Tibial artery (tissue), 4 donors: Measurements from ENCODE around the gene GBE1.

ENCODE experiments used
- DNase-seq, 2 donors: peaks; one replicate each; pipeline ENCODE4 v3.0.0-alpha.2; 2019
- H3K27ac ChIP-seq, 2 donors: fragments of 200-600 bp; sonication (generic) in 1 of 2; 1 replicate in 1 of 2; 2 replicates in 1 of 2; pipeline ENCODE4 v1.5.1; 2018 to 2019; ENCODE audit warnings: mild to moderate bottlenecking in 1 of 2
- H3K27me3 ChIP-seq, 2 donors: fragments of 200-600 bp; sonication (generic) in 1 of 2; one replicate each; pipeline versions ENCODE4 v1.5.1 to v1.6.0; 2016 to 2019
- H3K36me3 ChIP-seq, 3 donors: fragments of 200-600 bp; sonication (generic) in 2 of 3; one replicate each; pipeline ENCODE4 v1.5.1; 2016 to 2019; ENCODE audit warnings: mild to moderate bottlenecking in 2 of 3
- H3K4me1 ChIP-seq, 4 donors: fragments of 200-600 bp; sonication (generic) in 2 of 4; 1 replicate in 3 of 4; 2 replicates in 1 of 4; pipeline ENCODE4 v1.5.1; 2016 to 2019
- H3K4me3 ChIP-seq, 2 donors: fragments of 200-600 bp; sonication (generic) in 1 of 2; 1 replicate in 1 of 2; 2 replicates in 1 of 2; pipeline ENCODE4 v1.5.1; 2018 to 2019; ENCODE audit warnings: mild to moderate bottlenecking in 2 of 2
- H3K9me3 ChIP-seq, 3 donors: fragments of 200-600 bp; sonication (generic) in 1 of 3; one replicate each; pipeline ENCODE4 v1.5.1; 2016 to 2019
- CTCF ChIP-seq, 2 experiments: fragments of 200-600 bp in 1 of 2; fragments of 450-650 bp in 1 of 2; IDR thresholded peaks; one replicate each; pipeline ENCODE4 v1.5.1; 2017 to 2019; ENCODE audit warnings: antibody characterized with exemption in 2 of 2, mild to moderate bottlenecking in 1 of 2, moderate library complexity in 1 of 2
- intact Hi-C: fragments of 100-400 bp; cut with DNase I; formaldehyde crosslinking; loops from one replicate; pipeline ENCODE4 v1.15.0; 2023; ENCODE audit warnings: low total_unique reads

GBE1 gene

GRCh38 chr3:81789691-81790090 is 28.2 kb upstream of the GBE1 start:
- H3K4me3 ChIP-seq: no peak overlapping the region
- H3K36me3 ChIP-seq: no peaks in the 10 kb centered on the region
- no peaks in the 10 kb centered on the region for H3K27me3 ChIP-seq
- TF ChIP-seq CTCF (IDR thresholded peaks at IDR 0.05): no peak
- no peaks in the 10 kb centered on the region for H3K9me3 ChIP-seq
- H3K4me1 ChIP-seq: peaks cover 0 to 3% (median 0%) of the 10 kb centered on the region in 4 donors
- H3K27ac ChIP-seq: no peak overlapping the region
- intact Hi-C loops: no loop called here
- no peak for DNase-seq

- no peak for DNase-seq
- intact Hi-C loops: no loop called here
- H3K27ac ChIP-seq: no peak overlapping the region
Measured at GRCh38 chr3:81788610-81789009, 27.2 kb upstream of the GBE1 start.

GRCh38 chr3:81788044-81788443 is 26.6 kb upstream of the GBE1 start:
- no peaks in the 10 kb centered on the region for H3K9me3 ChIP-seq
- no peak for TF ChIP-seq CTCF (IDR thresholded peaks at IDR 0.05)
- intact Hi-C loops: no loop called here
- H3K27ac ChIP-seq: no peak overlapping the region
- peaks cover 0 to 3% (median 0%) of the 10 kb centered on the region in 4 donors for H3K4me1 ChIP-seq
- H3K4me3 ChIP-seq: no peak overlapping the region
- H3K36me3 ChIP-seq: no peaks in the 10 kb centered on the region
- H3K27me3 ChIP-seq: no peaks in the 10 kb centered on the region
- DNase-seq: no peak

More at GRCh38 chr3:81788610-81789009, 27.2 kb upstream of the GBE1 start:
- H3K4me3 ChIP-seq: no peak overlapping the region
- H3K27me3 ChIP-seq: no peaks in the 10 kb centered on the region
- no peaks in the 10 kb centered on the region for H3K9me3 ChIP-seq
- H3K4me1 ChIP-seq: peaks cover 0 to 3% (median 0%) of the 10 kb centered on the region in 4 donors
- TF ChIP-seq CTCF (IDR thresholded peaks at IDR 0.05): no peak
- no peaks in the 10 kb centered on the region for H3K36me3 ChIP-seq

- Histone ChIP-seq H3K36me3 (no peaks in the 10 kb centered on the region), H3K4me3 (no peak overlapping the region), H3K9me3 (no peaks in the 10 kb centered on the region), H3K4me1 (no peaks in the 10 kb centered on the region), H3K27me3 (no peaks in the 10 kb centered on the region), H3K27ac (no peak overlapping the region)
- DNase-seq: no peak
- TF ChIP-seq CTCF (IDR thresholded peaks at IDR 0.05): no peak
- intact Hi-C loops: no loop called here
Measured at GRCh38 chr3:81782585-81782984, 21.1 kb upstream of the GBE1 start.

GRCh38 chr3:81778678-81779182 is 17.3 kb upstream of the GBE1 start:
- intact Hi-C loops: no loop called here
- Histone ChIP-seq H3K27me3 (no peaks in the 10 kb centered on the region), H3K4me1 (no peaks in the 10 kb centered on the region), H3K36me3 (no peaks in the 10 kb centered on the region), H3K9me3 (no peaks in the 10 kb centered on the region), H3K4me3 (no peak overlapping the region), H3K27ac (no peak overlapping the region)
- no peak for DNase-seq
- TF ChIP-seq CTCF (IDR thresholded peaks at IDR 0.05): no peak

- H3K4me1 ChIP-seq: no peaks in the 10 kb centered on the region
- no peaks in the 10 kb centered on the region for H3K36me3 ChIP-seq
- H3K4me3 ChIP-seq: no peak overlapping the region
- no peaks in the 10 kb centered on the region for H3K9me3 ChIP-seq
- no peaks in the 10 kb centered on the region for H3K27me3 ChIP-seq
- no peak for DNase-seq
- intact Hi-C loops: no loop called here
- H3K27ac ChIP-seq: no peak overlapping the region
- TF ChIP-seq CTCF (IDR thresholded peaks at IDR 0.05): no peak
Measured at GRCh38 chr3:81776643-81777042, 15.2 kb upstream of the GBE1 start.
